ENCODE results near the gene ZNF579. TPM values are rescaled to one million over a fixed set of nuclear protein-coding genes. Genes with fewer than 3 reads are reported as not detected.

The ZNF579 gene
- total and polyA plus RNA-seq, 2 of the 8 experiments (the other 6 are each of a cell fraction or from before 2014, with no cell fraction given), result 10.0 to 18.9 TPM

DNA sequence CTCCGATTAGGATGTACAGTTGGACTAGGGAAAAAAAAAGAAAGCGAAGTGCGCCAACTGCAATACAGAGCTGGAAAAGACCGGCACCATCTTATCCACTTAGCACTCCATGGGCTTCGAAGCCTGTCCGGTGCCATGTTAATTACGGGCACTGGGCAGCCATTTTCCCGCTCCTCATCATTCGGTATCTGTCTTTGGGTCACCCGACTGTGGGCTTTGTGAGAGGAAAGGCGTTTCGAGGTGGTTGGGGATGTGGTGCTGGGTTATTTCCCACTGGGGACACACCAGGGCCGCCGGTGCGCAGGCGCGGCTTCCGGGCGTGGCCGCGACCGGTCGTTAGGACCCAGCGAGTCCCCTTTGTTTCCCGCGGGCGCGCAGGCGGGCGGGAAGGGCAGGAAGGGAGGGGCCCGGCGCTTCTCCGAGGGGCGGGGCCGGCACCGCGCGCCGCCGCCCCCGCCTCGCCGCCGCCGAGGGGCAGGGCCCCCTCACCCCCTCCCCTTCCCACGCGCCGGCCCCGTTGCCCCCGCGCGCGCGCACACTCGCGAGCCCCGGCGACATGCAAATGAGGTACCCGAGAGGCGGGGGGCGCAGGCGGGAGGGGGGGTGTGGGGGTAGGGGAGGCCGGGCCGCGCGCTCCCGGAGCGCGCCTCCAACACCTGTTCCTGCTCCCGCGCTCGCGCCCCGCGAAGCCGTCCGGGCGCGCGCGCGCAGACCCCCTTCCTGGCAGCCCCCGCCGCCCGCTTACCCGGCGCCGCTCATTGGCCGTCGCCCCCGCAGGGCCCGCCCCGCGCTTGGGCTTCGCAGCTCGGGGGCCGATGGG is 19.4 kb upstream of the ZNF579 start, which contains the start of gene ZNF524 (continued):
- TF ChIP-seq TCF12 (IDR thresholded peaks at IDR 0.05; ENCODE audit: low read depth, low read length) (no peak), CBX8 (IDR thresholded peaks at IDR 0.05; ENCODE audit: borderline replicate concordance, low read depth, low read length) (no peak), ASH2L (IDR thresholded peaks at IDR 0.05; ENCODE audit: low read length) (peak; percentile 91), NRF1 (IDR thresholded peaks at IDR 0.05; ENCODE audit: low read depth, low read length) (peak; percentile 36; the same call in 1 of the 2 replicates), KDM5A (IDR thresholded peaks at IDR 0.05; ENCODE audit: low read length) (peak; percentile 51), RFX5 (IDR thresholded peaks at IDR 0.05; ENCODE audit: borderline replicate concordance, low read depth, low read length) (no peak), RNF2 (IDR thresholded peaks at IDR 0.05; ENCODE audit: borderline replicate concordance, low read depth, low read length, missing control alignments, poor library complexity, severe bottlenecking) (no peak), POU5F1 (IDR thresholded peaks at IDR 0.05; ENCODE audit: low read depth, low read length) (no peak), SRF (IDR thresholded peaks at IDR 0.05; ENCODE audit: low read depth, low read length) (no peak), SP1 (IDR thresholded peaks at IDR 0.05; ENCODE audit: low read depth, low read length) (peak; percentile 56; the same call in 1 of the 2 replicates), RBBP5 (IDR thresholded peaks at IDR 0.05; ENCODE audit: borderline replicate concordance, low read depth, low read length) (peak; percentile 71; the same call in 1 of the 2 replicates), SP4 (IDR thresholded peaks at IDR 0.05; ENCODE audit: low read length) (0 out of 2 replicates have a peak, but pooled peaks have one; percentile 8)
- TF ChIP-seq, protein P1, sequence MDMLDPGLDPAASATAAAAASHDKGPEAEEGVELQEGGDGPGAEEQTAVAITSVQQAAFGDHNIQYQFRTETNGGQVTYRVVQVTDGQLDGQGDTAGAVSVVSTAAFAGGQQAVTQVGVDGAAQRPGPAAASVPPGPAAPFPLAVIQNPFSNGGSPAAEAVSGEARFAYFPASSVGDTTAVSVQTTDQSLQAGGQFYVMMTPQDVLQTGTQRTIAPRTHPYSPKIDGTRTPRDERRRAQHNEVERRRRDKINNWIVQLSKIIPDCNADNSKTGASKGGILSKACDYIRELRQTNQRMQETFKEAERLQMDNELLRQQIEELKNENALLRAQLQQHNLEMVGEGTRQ (IDR thresholded peaks at IDR 0.05; ENCODE audit: low read length), result no peak
- TF ChIP-seq, protein P2, sequence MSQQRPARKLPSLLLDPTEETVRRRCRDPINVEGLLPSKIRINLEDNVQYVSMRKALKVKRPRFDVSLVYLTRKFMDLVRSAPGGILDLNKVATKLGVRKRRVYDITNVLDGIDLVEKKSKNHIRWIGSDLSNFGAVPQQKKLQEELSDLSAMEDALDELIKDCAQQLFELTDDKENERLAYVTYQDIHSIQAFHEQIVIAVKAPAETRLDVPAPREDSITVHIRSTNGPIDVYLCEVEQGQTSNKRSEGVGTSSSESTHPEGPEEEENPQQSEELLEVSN (IDR thresholded peaks at IDR 0.05), result peak; percentile 56; the same call in 1 of the 2 replicates

Data from H1 (cell line).